Cerebellar cortex (tissue), 1 donor: ENCODE results near the gene NHEJ1.

Source experiments
- DNase-seq: peaks from one replicate; pipeline ENCODE4 v3.0.0-alpha.2; 2015; ENCODE audit warnings: low spot score

Gene NHEJ1

GRCh38 chr2:219087848-219088247 is 72.8 kb downstream of the NHEJ1 start:
- DNase-seq, result no peak

GRCh38 chr2:219087361-219087760 is 73.3 kb downstream of the NHEJ1 start:
- DNase-seq, result no peak

- DNase-seq, result no peak
Observed at GRCh38 chr2:219086196-219086595, 74.4 kb downstream of the NHEJ1 start.

GRCh38 chr2:219084791-219085190 is 75.8 kb downstream of the NHEJ1 start:
- no peak for DNase-seq

GRCh38 chr2:219082332-219082958 is 78.2 kb downstream of the NHEJ1 start:
- no peak for DNase-seq

- DNase-seq, result no peak
Observed at GRCh38 chr2:219081701-219082331, 78.8 kb downstream of the NHEJ1 start.

- DNase-seq, result no peak
Observed at GRCh38 chr2:219081096-219081495, 79.5 kb downstream of the NHEJ1 start.

- DNase-seq, result no peak
Observed at GRCh38 chr2:219079417-219079816, 81.2 kb downstream of the NHEJ1 start.

- no peak for DNase-seq
Observed at GRCh38 chr2:219078951-219079350, 81.7 kb downstream of the NHEJ1 start.

GRCh38 chr2:219078126-219078525 is 82.5 kb downstream of the NHEJ1 start:
- no peak for DNase-seq

GRCh38 chr2:219076253-219076652 is 84.4 kb downstream of the NHEJ1 start:
- no peak for DNase-seq

- peak; percentile 51 for DNase-seq
Observed at GRCh38 chr2:219073413-219074129, 87.0 kb downstream of the NHEJ1 start.

- DNase-seq, result no peak
Observed at GRCh38 chr2:219072741-219073250, 87.8 kb downstream of the NHEJ1 start.

GRCh38 chr2:219071131-219071816 is 89.3 kb downstream of the NHEJ1 start:
- DNase-seq, result no peak

- DNase-seq, result no peak
Observed at GRCh38 chr2:219065484-219065883, 95.1 kb downstream of the NHEJ1 start.

GRCh38 chr2:219062081-219062480 is 98.5 kb downstream of the NHEJ1 start:
- DNase-seq, result no peak

- DNase-seq, result no peak
Observed at GRCh38 chr2:219060821-219061791, 99.5 kb downstream of the NHEJ1 start, which contains the start of gene IHH. IHH (minus strand) TSS chr2:219060921; CDS start chr2:219060467, 454 bp downstream.

GRCh38 chr2:219059725-219060682 is 100.6 kb downstream of the NHEJ1 start:
- no peak for DNase-seq

GRCh38 chr2:219059375-219059724 is 101.3 kb downstream of the NHEJ1 start:
- no peak for DNase-seq
